K562 (cell line): Measurements from ENCODE around the gene SUCO. TPM values are rescaled to one million over a fixed set of nuclear protein-coding genes. Genes with fewer than 3 reads are reported as not detected.

ENCODE experiments used
- ARID1B ChIP-seq: fragments of 450-650 bp; IDR thresholded peaks from 2 replicates; pipeline ENCODE4 v1.6.1; 2016; ENCODE audit warnings: antibody characterized with exemption, mild to moderate bottlenecking, inconsistent platforms
- FOXO4 ChIP-seq: fragments of 450-650 bp; formaldehyde crosslinking; IDR thresholded peaks from 2 replicates; pipeline ENCODE4 v1.4.0; 2020; ENCODE audit warnings: mild to moderate bottlenecking, moderate library complexity
- GATAD2B ChIP-seq: fragments of 450-650 bp; IDR thresholded peaks from 2 replicates; pipeline ENCODE4 v1.6.1; 2017; ENCODE audit warnings: mild to moderate bottlenecking, borderline replicate concordance
- HDAC3 ChIP-seq: fragments of 450-650 bp; IDR thresholded peaks from 2 replicates; pipeline ENCODE4 v1.6.1; 2018; ENCODE audit warnings: borderline replicate concordance, mild to moderate bottlenecking, moderate library complexity; ENCODE audit not compliant: partially characterized antibody
- HDAC8 ChIP-seq: fragments of 450-650 bp; IDR thresholded peaks from 2 replicates; pipeline ENCODE4 v1.6.1; 2016; ENCODE audit warnings: mild to moderate bottlenecking, missing genetic modification characterization, moderate library complexity, missing compliant biosample characterization
- HNRNPUL1 ChIP-seq: fragments of 200-400 bp; formaldehyde crosslinking; IDR thresholded peaks from 2 replicates; pipeline ENCODE4 v1.6.1; 2017; ENCODE audit warnings: low read length
- RBFOX2 ChIP-seq: fragments of 200-400 bp; formaldehyde crosslinking; IDR thresholded peaks from 2 replicates; pipeline ENCODE4 v1.6.1; 2017; ENCODE audit warnings: low read depth, mild to moderate bottlenecking, low read length, moderate library complexity
- SMARCB1 ChIP-seq: IDR thresholded peaks from 2 replicates; pipeline ENCODE4 v1.6.1; 2011; ENCODE audit warnings: improper control_type of control experiment, low read depth; ENCODE audit not compliant: insufficient read length
- STAT6 ChIP-seq: sonication (generic); formaldehyde crosslinking; IDR thresholded peaks from 2 replicates; pipeline ENCODE4 v1.8.1; 2023; ENCODE audit warnings: mild to moderate bottlenecking, missing genetic modification reagents
- TAF9B ChIP-seq: fragments of 450-650 bp; IDR thresholded peaks from 2 replicates; pipeline ENCODE4 v1.6.1; 2018; ENCODE audit warnings: mild to moderate bottlenecking; ENCODE audit not compliant: partially characterized antibody
- THAP7 ChIP-seq: fragments of 250-450 bp; sonication (Bioruptor Pico); IDR thresholded peaks from 2 replicates; pipeline ENCODE4 v1.5.0; 2021
- UBTF ChIP-seq, 2 experiments: IDR thresholded peaks; 2 replicates each; pipeline ENCODE4 v1.6.1; 2012; ENCODE audit warnings: improper control_type of control experiment in 2 of 2, low read depth in 2 of 2, low read length in 2 of 2, borderline replicate concordance in 1 of 2
- ZBTB1 ChIP-seq: sonication (generic); formaldehyde crosslinking; IDR thresholded peaks from 2 replicates; pipeline ENCODE4 v1.8.1; 2023; ENCODE audit warnings: missing genetic modification reagents, low read depth, mild to moderate bottlenecking, borderline replicate concordance
- ZNF165 ChIP-seq: fragments of 250-450 bp; sonication (Bioruptor Pico); IDR thresholded peaks from 2 replicates; pipeline ENCODE4 v1.4.0; 2020; ENCODE audit warnings: borderline replicate concordance
- ZNF398 ChIP-seq: fragments of 250-450 bp; sonication (Bioruptor Pico); IDR thresholded peaks from 2 replicates; pipeline ENCODE4 v1.8.0; 2021; ENCODE audit warnings: moderate library complexity, mild to moderate bottlenecking, inconsistent platforms
- ZNF507 ChIP-seq: conservative IDR thresholded peaks from 2 replicates; pipeline ENCODE4 v1.6.1; 2017; ENCODE audit warnings: missing genetic modification characterization, missing compliant biosample characterization
- polyA plus RNA-seq, 8 experiments: library from polyadenylated mRNA; depleted of rRNA in 4 of 8; stranded (reverse) in 5 of 8; unstranded in 3 of 8; fragments of >200 nt; fragmentation: Nextera tagmentation in 2 of 8; fragmentation: Illumina TruSeq in 1 of 8; extraction: Ambion mirVana in 2 of 8; extraction: Trizol in 1 of 8; gene quantifications; 2 replicates each; pipeline versions ENCODE4 v1.2.1 to v1.2.3, GENCODE V29; 2011 to 2014; ENCODE audit warnings: inconsistent platforms in 1 of 8, missing spikeins in 1 of 8
- total RNA-seq, 7 experiments: library from RNA; depleted of rRNA in 6 of 7; stranded (reverse); fragments of >200 nt in 6 of 7; fragmentation: Illumina TruSeq in 2 of 7; extraction: Trizol in 2 of 7; gene quantifications; 2 replicates each; pipeline versions ENCODE4 v1.2.1 to v1.2.3, GENCODE V29; 2011 to 2021; ENCODE audit warnings: low replicate concordance in 1 of 7

SUCO gene
- total and polyA plus RNA-seq, 9 of the 15 experiments (the other 6 are each of a cell fraction or from before 2014, with no cell fraction given) = 2.5 to 20.6 (median 14.3) TPM

- TF ChIP-seq UBTF (IDR thresholded peaks at IDR 0.05; ENCODE audit: borderline replicate concordance in 1 of 2, low read depth in 2 of 2, low read length in 2 of 2) (peak; percentile 25 to 88; a peak in 3 of 4 replicates), RBFOX2 (peak; percentile 99), GATAD2B (no peak), ZNF165 (no peak), ZBTB1 (CRISPR knock-in tag) (0 out of 2 replicates have a peak, but pooled peaks have one; percentile 14), TAF9B (peak; percentile 77), ZNF398 (CRISPR knock-in tag) (no peak), HDAC8 (peak; percentile 85), THAP7 (CRISPR knock-in tag) (no peak), STAT6 (CRISPR knock-in tag) (peak; percentile 43), HDAC3 (no peak), HNRNPUL1 (no peak), ZNF507 (tag) (no peak), ARID1B (no peak; the same call in 1 of the 2 replicates), SMARCB1 (no peak), FOXO4 (CRISPR knock-in tag) (0 out of 2 replicates have a peak, but pooled peaks have one; percentile 61)
Measured at GRCh38 chr1:172532700-172533512, at the start of gene SUCO (continued).
